ENCODE data around the gene SAMD11. TPM values are rescaled to one million over a fixed set of nuclear protein-coding genes. Genes with fewer than 3 reads are reported as not detected.

Gene SAMD11
- total RNA-seq, 2 experiments from 2014 or later, result 0.06 TPM; not detected in 1

GRCh38 chr1:972726-973458 lies 49.2 kb downstream of the SAMD11 start:
- no peaks in the 10 kb centered on the region; the same call in 1 of the 2 replicates for H4K20me1 ChIP-seq (ENCODE audit: insufficient read depth, low read length)
- H3K4me1 ChIP-seq (ENCODE audit: insufficient read depth, low read length, poor library complexity, severe bottlenecking), result no peaks in the 10 kb centered on the region
- no peak overlapping the region for H3K4me2 ChIP-seq (ENCODE audit: low read length)
- no peak for TF ChIP-seq CTCF (conservative IDR thresholded peaks at IDR 0.05; ENCODE audit: low read length)
- no peak overlapping the region for H3K4me3 ChIP-seq (ENCODE audit: low read depth, low read length, poor library complexity, severe bottlenecking)
- H3K79me2 ChIP-seq (ENCODE audit: insufficient read depth, low read depth, low read length), result no peaks in the 10 kb centered on the region
- ChIA-PET POLR2A (no interaction called here), CTCF (ENCODE audit: unreplicated experiment) (no interaction called here)
- H3K36me3 ChIP-seq (ENCODE audit: insufficient read depth, low read length), result no peaks in the 10 kb centered on the region
- H3K27ac ChIP-seq (ENCODE audit: low read depth, low read length, poor library complexity, severe bottlenecking), result no peak overlapping the region
- DNase-seq (ENCODE audit: low spot score), result no peak
- H3K9me3 ChIP-seq (ENCODE audit: low read length), result no peaks in the 10 kb centered on the region
- intact Hi-C loops (cut with micrococcal nuclease; ENCODE audit: unreplicated experiment), result no loop called here
- H2AFZ ChIP-seq (ENCODE audit: low read length), result no peak overlapping the region
- no TSS peak for BruUV-seq (replicated peaks)
- no peaks in the 10 kb centered on the region for H3K9me2 ChIP-seq (ENCODE audit: insufficient read depth, low read length)

- no peak overlapping the region for H3K4me2 ChIP-seq (ENCODE audit: low read length)
- CTCF ChIA-PET (ENCODE audit: unreplicated experiment), result interaction anchor here (0.6 kb wide), 1 partner anchor 14 kb away, joined by 3 read pairs; the partner anchor contains the start of gene NOC2L
- intact Hi-C loops (cut with micrococcal nuclease; ENCODE audit: unreplicated experiment), result no loop called here
- POLR2A ChIA-PET, result no interaction called here
- DNase-seq (ENCODE audit: low spot score), result no peak
- H3K4me3 ChIP-seq (ENCODE audit: low read depth, low read length, poor library complexity, severe bottlenecking), result no peak overlapping the region
- H3K4me1 ChIP-seq (ENCODE audit: insufficient read depth, low read length, poor library complexity, severe bottlenecking), result no peaks in the 10 kb centered on the region
- no peak for TF ChIP-seq EZH2phosphoT487 (IDR thresholded peaks at IDR 0.05; ENCODE audit: borderline replicate concordance, low read depth, low read length)
- TF ChIP-seq CTCF (conservative IDR thresholded peaks at IDR 0.05; ENCODE audit: low read length), result no peak
- no peaks in the 10 kb centered on the region for H3K79me2 ChIP-seq (ENCODE audit: insufficient read depth, low read depth, low read length)
- no peak overlapping the region for H2AFZ ChIP-seq (ENCODE audit: low read length)
- no peaks in the 10 kb centered on the region for H3K9me3 ChIP-seq (ENCODE audit: low read length)
- H3K27ac ChIP-seq (ENCODE audit: low read depth, low read length, poor library complexity, severe bottlenecking), result no peak overlapping the region
- no peaks in the 10 kb centered on the region for H3K9me2 ChIP-seq (ENCODE audit: insufficient read depth, low read length)
- BruUV-seq (replicated peaks), result no TSS peak
- H4K20me1 ChIP-seq (ENCODE audit: insufficient read depth, low read length), result no peaks in the 10 kb centered on the region; the same call in 1 of the 2 replicates
- H3K36me3 ChIP-seq (ENCODE audit: insufficient read depth, low read length), result no peaks in the 10 kb centered on the region
These were observed 50.0 kb downstream of the SAMD11 start for GRCh38 chr1:973459-974292.

GRCh38 chr1:974293-974640 lies 50.5 kb downstream of the SAMD11 start:
- Histone ChIP-seq H3K4me1 (ENCODE audit: insufficient read depth, low read length, poor library complexity, severe bottlenecking) (no peaks in the 10 kb centered on the region), H3K4me2 (ENCODE audit: low read length) (no peak overlapping the region), H3K36me3 (ENCODE audit: insufficient read depth, low read length) (no peaks in the 10 kb centered on the region), H3K9me2 (ENCODE audit: insufficient read depth, low read length) (no peaks in the 10 kb centered on the region), H2AFZ (ENCODE audit: low read length) (no peak overlapping the region), H3K9me3 (ENCODE audit: low read length) (no peaks in the 10 kb centered on the region), H3K4me3 (ENCODE audit: low read depth, low read length, poor library complexity, severe bottlenecking) (no peak overlapping the region), H3K79me2 (ENCODE audit: insufficient read depth, low read depth, low read length) (no peaks in the 10 kb centered on the region), H4K20me1 (ENCODE audit: insufficient read depth, low read length) (no peaks in the 10 kb centered on the region; the same call in 1 of the 2 replicates), H3K27ac (ENCODE audit: low read depth, low read length, poor library complexity, severe bottlenecking) (no peak overlapping the region)
- no peak for DNase-seq (ENCODE audit: low spot score)
- no TSS peak for BruUV-seq (replicated peaks)
- ChIA-PET CTCF (ENCODE audit: unreplicated experiment) (interaction anchor here (0.6 kb wide), 1 partner anchor 15 kb away, joined by 3 read pairs; the partner anchor contains the start of gene NOC2L), POLR2A (no interaction called here)
- no peak for TF ChIP-seq EZH2phosphoT487 (IDR thresholded peaks at IDR 0.05; ENCODE audit: borderline replicate concordance, low read depth, low read length)
- TF ChIP-seq CTCF (conservative IDR thresholded peaks at IDR 0.05; ENCODE audit: low read length), result no peak
- intact Hi-C loops (cut with micrococcal nuclease; ENCODE audit: unreplicated experiment), result no loop called here

All from OCI-LY7 (cell line).